OCI-LY7 (cell line): ENCODE measurements around the gene LGI2. TPM values are rescaled to one million over a fixed set of nuclear protein-coding genes. Genes with fewer than 3 reads are reported as not detected.

Experiments used
- BruUV-seq: library from RNA; stranded (reverse); fragments of 400-500 nt; replicated peaks from 2 replicates; lab custom pipeline; 2021; lab: Mats Ljungman, UMichigan
- CTCF ChIA-PET: fragments of 300-600 bp; sonication (Branson Sonifier 250); formaldehyde crosslinking; loops from one replicate; lab custom pipeline; 2022; ENCODE audit warnings: antibody characterized with exemption; ENCODE audit not compliant: unreplicated experiment; lab: Charles Lee
- POLR2A ChIA-PET: fragments of 300-600 bp; sonication (Branson Sonifier 250); formaldehyde crosslinking; loops from one replicate; lab custom pipeline; 2022; ENCODE audit warnings: antibody characterized with exemption; lab: Charles Lee
- DNase-seq: peaks from one replicate; pipeline ENCODE4 v3.0.0-alpha.2; 2015; ENCODE audit warnings: low spot score
- H2AFZ ChIP-seq: fragments of 200-600 bp; sonication (generic), shearing (Covaris generic); 2 replicates; pipeline ENCODE4 v1.6.1; 2014; ENCODE audit warnings: mild to moderate bottlenecking, antibody characterized with exemption, low read length, moderate library complexity
- H3K27ac ChIP-seq: fragments of 200-600 bp; sonication (generic); 2 replicates; pipeline ENCODE4 v1.5.1; 2014; ENCODE audit warnings: mixed run types, low read depth, mild to moderate bottlenecking, moderate library complexity, low read length, inconsistent platforms; ENCODE audit not compliant: poor library complexity, severe bottlenecking
- H3K36me3 ChIP-seq: fragments of 200-600 bp; sonication (generic); 2 replicates; pipeline ENCODE4 v1.6.1; 2014; ENCODE audit warnings: mild to moderate bottlenecking, antibody characterized with exemption, low read length, moderate library complexity, mixed read lengths; ENCODE audit not compliant: insufficient read depth
- H3K4me1 ChIP-seq: fragments of 200-600 bp; sonication (generic); 2 replicates; pipeline ENCODE4 v1.5.1; 2014; ENCODE audit warnings: mild to moderate bottlenecking, low read length; ENCODE audit not compliant: insufficient read depth, poor library complexity, severe bottlenecking
- H3K4me2 ChIP-seq: fragments of 200-600 bp; sonication (generic); 2 replicates; pipeline ENCODE4 v1.6.1; 2014; ENCODE audit warnings: mild to moderate bottlenecking, low read length
- H3K4me3 ChIP-seq: fragments of 200-600 bp; sonication (generic); 2 replicates; pipeline ENCODE4 v1.5.1; 2014; ENCODE audit warnings: mild to moderate bottlenecking, low read depth, low read length; ENCODE audit not compliant: poor library complexity, severe bottlenecking
- H3K79me2 ChIP-seq: fragments of 200-600 bp; sonication (generic); 2 replicates; pipeline ENCODE4 v1.6.1; 2016; ENCODE audit warnings: low read depth, mild to moderate bottlenecking, low read length, moderate library complexity, mixed read lengths; ENCODE audit not compliant: insufficient read depth
- H3K9me2 ChIP-seq: fragments of 200-600 bp; sonication (generic); 2 replicates; pipeline ENCODE4 v1.6.1; 2016; ENCODE audit warnings: mild to moderate bottlenecking, low read length, mixed read lengths; ENCODE audit not compliant: insufficient read depth
- H3K9me3 ChIP-seq: fragments of 200-600 bp; sonication (generic); 2 replicates; pipeline ENCODE4 v1.6.1; 2014; ENCODE audit warnings: mild to moderate bottlenecking, mixed run types, low read length, mixed read lengths
- H4K20me1 ChIP-seq: fragments of 200-600 bp; sonication (generic); 2 replicates; pipeline ENCODE4 v1.6.1; 2014; ENCODE audit warnings: mild to moderate bottlenecking, antibody characterized with exemption, low read length, moderate library complexity, mixed read lengths; ENCODE audit not compliant: insufficient read depth
- CTCF ChIP-seq: fragments of 200-600 bp; sonication (generic); conservative IDR thresholded peaks from 2 replicates; pipeline ENCODE4 v1.5.1; 2014; ENCODE audit warnings: mild to moderate bottlenecking, antibody characterized with exemption, low read length, moderate library complexity, mixed read lengths
- EZH2phosphoT487 ChIP-seq: fragments of 200-600 bp; sonication (generic); IDR thresholded peaks from 2 replicates; pipeline ENCODE4 v1.6.1; 2018; ENCODE audit warnings: low read depth, borderline replicate concordance, mild to moderate bottlenecking, mixed run types, antibody characterized with exemption, low read length, moderate library complexity, mixed read lengths
- intact Hi-C: fragments of 100-400 bp; cut with micrococcal nuclease; formaldehyde crosslinking; loops from one replicate; pipeline ENCODE4 v1.10.0; 2022; ENCODE audit not compliant: unreplicated experiment
- total RNA-seq, 2 experiments: library from RNA; depleted of rRNA in 1 of 2; stranded (reverse); fragments of >200 nt in 1 of 2; shearing (Covaris generic) in 1 of 2; gene quantifications; 2 replicates each; pipeline ENCODE4 v1.2.3, GENCODE V29; 2014 to 2022

Gene LGI2
- total RNA-seq, 2 experiments from 2014 or later = not detected

- Histone ChIP-seq H3K4me3 (no peak overlapping the region), H4K20me1 (no peaks in the 10 kb centered on the region), H2AFZ (no peak overlapping the region), H3K27ac (no peak overlapping the region), H3K79me2 (no peaks in the 10 kb centered on the region), H3K4me2 (no peak overlapping the region), H3K9me3 (no peaks in the 10 kb centered on the region), H3K36me3 (no peaks in the 10 kb centered on the region), H3K9me2 (no peaks in the 10 kb centered on the region), H3K4me1 (no peaks in the 10 kb centered on the region)
- no peak for DNase-seq
- ChIA-PET CTCF (no interaction called here), POLR2A (no interaction called here)
- intact Hi-C loops = no loop called here
- TF ChIP-seq EZH2phosphoT487 (no peak), CTCF (no peak)
- no TSS peak for BruUV-seq
Observed at GRCh38 chr4:24973747-24974601, 56.8 kb downstream of the LGI2 start.

GRCh38 chr4:24973404-24973746 lies 57.4 kb downstream of the LGI2 start:
- DNase-seq = no peak
- Histone ChIP-seq H3K4me1 (no peaks in the 10 kb centered on the region), H3K36me3 (no peaks in the 10 kb centered on the region), H3K27ac (no peak overlapping the region), H3K9me2 (no peaks in the 10 kb centered on the region), H2AFZ (no peak overlapping the region), H3K79me2 (no peaks in the 10 kb centered on the region), H4K20me1 (no peaks in the 10 kb centered on the region), H3K4me3 (no peak overlapping the region), H3K9me3 (no peaks in the 10 kb centered on the region), H3K4me2 (no peak overlapping the region)
- ChIA-PET CTCF (no interaction called here), POLR2A (no interaction called here)
- BruUV-seq = no TSS peak
- intact Hi-C loops = no loop called here
- TF ChIP-seq EZH2phosphoT487 (no peak), CTCF (no peak)

- no peaks in the 10 kb centered on the region for H3K36me3 ChIP-seq
- no peak overlapping the region for H3K4me3 ChIP-seq
- ChIA-PET POLR2A (no interaction called here), CTCF (no interaction called here)
- no peak for DNase-seq
- H3K27ac ChIP-seq = no peak overlapping the region
- H2AFZ ChIP-seq = no peak overlapping the region
- H3K4me2 ChIP-seq = no peak overlapping the region
- no TSS peak for BruUV-seq
- intact Hi-C loops = no loop called here
- H3K79me2 ChIP-seq = no peaks in the 10 kb centered on the region
- H3K9me2 ChIP-seq = no peaks in the 10 kb centered on the region
- H3K4me1 ChIP-seq = no peaks in the 10 kb centered on the region
- TF ChIP-seq EZH2phosphoT487 (no peak), CTCF (no peak)
- H3K9me3 ChIP-seq = peaks cover 9% of the 10 kb centered on the region
- no peaks in the 10 kb centered on the region for H4K20me1 ChIP-seq
Observed at GRCh38 chr4:24971192-24971591, 59.6 kb downstream of the LGI2 start.
